PC-3 (cell line): Measurements from ENCODE around the gene MX1. TPM values are rescaled to one million over a fixed set of nuclear protein-coding genes. Genes with fewer than 3 reads are reported as not detected.

Source experiments
- ATAC-seq: fragments of 200-7000 bp; cut with Tn5 transposase; 2 replicates; pipeline ENCODE4 v1.9.1; 2020; ENCODE audit warnings: mild to moderate bottlenecking, moderate library complexity
- BruUV-seq: library from RNA; stranded (reverse); fragments of 400-500 nt; replicated peaks from 2 replicates; lab custom pipeline; 2021; lab: Mats Ljungman, UMichigan
- CTCF ChIA-PET: fragments of 300-600 bp; sonication (Branson Sonifier 250); formaldehyde crosslinking; loops from one replicate; lab custom pipeline; 2022; ENCODE audit warnings: antibody characterized with exemption; lab: Charles Lee
- POLR2A ChIA-PET: fragments of 300-600 bp; sonication (Branson Sonifier 250); formaldehyde crosslinking; loops from one replicate; lab custom pipeline; 2022; ENCODE audit warnings: antibody characterized with exemption; ENCODE audit not compliant: unreplicated experiment; lab: Charles Lee
- DNase-seq: peaks from one replicate; pipeline ENCODE4 v3.0.0-alpha.2; 2015
- H2AFZ ChIP-seq: fragments of 300-600 bp; sonication (generic); 2 replicates; pipeline ENCODE4 v1.6.0; 2016; ENCODE audit warnings: antibody characterized with exemption, low read length
- H3F3A ChIP-seq: fragments of 300-600 bp; sonication (generic); one replicate; pipeline ENCODE4 v1.6.0; 2017; ENCODE audit warnings: antibody characterized with exemption, low read length, control low read depth, mild to moderate bottlenecking; ENCODE audit not compliant: unreplicated experiment
- H3K27ac ChIP-seq: fragments of 300-600 bp; sonication (generic); 2 replicates; pipeline ENCODE4 v1.5.1; 2016; ENCODE audit warnings: mild to moderate bottlenecking, low read length
- H3K27me3 ChIP-seq: fragments of 300-600 bp; sonication (generic); 2 replicates; pipeline ENCODE4 v1.6.1; 2016; ENCODE audit warnings: low read length, mixed read lengths
- H3K36me3 ChIP-seq: fragments of 300-600 bp; sonication (generic); 2 replicates; pipeline ENCODE4 v1.6.1; 2016; ENCODE audit warnings: low read depth, mixed run types, low read length, mixed read lengths
- H3K4me1 ChIP-seq: fragments of 300-600 bp; sonication (generic); 2 replicates; pipeline ENCODE4 v1.5.1; 2016; ENCODE audit warnings: low read length; ENCODE audit not compliant: insufficient read depth
- H3K4me2 ChIP-seq: fragments of 300-600 bp; sonication (generic); 2 replicates; pipeline ENCODE4 v1.6.0; 2016; ENCODE audit warnings: low read length
- H3K4me3 ChIP-seq: fragments of 300-600 bp; sonication (generic); 2 replicates; pipeline ENCODE4 v1.5.1; 2016; ENCODE audit warnings: mild to moderate bottlenecking, low read length, mixed read lengths
- H3K79me2 ChIP-seq: fragments of 300-600 bp; sonication (generic); 2 replicates; pipeline ENCODE4 v1.6.1; 2017; ENCODE audit warnings: low read length, mixed read lengths
- H3K9ac ChIP-seq: fragments of 300-600 bp; sonication (generic); 2 replicates; pipeline ENCODE4 v1.6.0; 2016; ENCODE audit warnings: mild to moderate bottlenecking, low read length
- H3K9me2 ChIP-seq: fragments of 300-600 bp; sonication (generic); replicated peaks from 2 replicates; pipeline ENCODE4 v1.6.1; 2016; ENCODE audit warnings: mixed run types, low read length, mixed read lengths
- H3K9me3 ChIP-seq: fragments of 300-600 bp; sonication (generic); 2 replicates; pipeline ENCODE4 v1.6.1; 2016; ENCODE audit warnings: low read length, mixed read lengths
- H4K20me1 ChIP-seq: fragments of 300-600 bp; sonication (generic); 2 replicates; pipeline ENCODE4 v1.6.1; 2016; ENCODE audit warnings: low read length, mixed read lengths
- EZH2 ChIP-seq: fragments of 300-600 bp; sonication (generic); IDR thresholded peaks from one replicate; pipeline ENCODE4 v1.6.1; 2017; ENCODE audit warnings: antibody characterized with exemption, mild to moderate bottlenecking, low read length; ENCODE audit not compliant: unreplicated experiment
- EZH2phosphoT487 ChIP-seq: fragments of 300-600 bp; sonication (generic); IDR thresholded peaks from 2 replicates; pipeline ENCODE4 v1.6.1; 2018; ENCODE audit warnings: mild to moderate bottlenecking, antibody characterized with exemption, low read length, borderline replicate concordance
- intact Hi-C: fragments of 100-400 bp; cut with micrococcal nuclease; formaldehyde crosslinking; loops from 2 replicates; pipeline ENCODE4 v1.9.0; 2023
- total RNA-seq: library from RNA; depleted of rRNA; stranded (reverse); fragments of >200 nt; gene quantifications from 2 replicates; pipeline ENCODE4 v1.2.3, GENCODE V29; 2014
- TF ChIP-seq, protein P1 (sequence below): fragments of 300-600 bp; sonication (generic); conservative IDR thresholded peaks from 2 replicates; pipeline ENCODE4 v1.5.1; 2017; ENCODE audit warnings: antibody characterized with exemption, low read depth, mild to moderate bottlenecking, low read length

MX1 gene
- total RNA-seq, 1 experiment from 2014 or later, result 12.6 TPM

DNA sequence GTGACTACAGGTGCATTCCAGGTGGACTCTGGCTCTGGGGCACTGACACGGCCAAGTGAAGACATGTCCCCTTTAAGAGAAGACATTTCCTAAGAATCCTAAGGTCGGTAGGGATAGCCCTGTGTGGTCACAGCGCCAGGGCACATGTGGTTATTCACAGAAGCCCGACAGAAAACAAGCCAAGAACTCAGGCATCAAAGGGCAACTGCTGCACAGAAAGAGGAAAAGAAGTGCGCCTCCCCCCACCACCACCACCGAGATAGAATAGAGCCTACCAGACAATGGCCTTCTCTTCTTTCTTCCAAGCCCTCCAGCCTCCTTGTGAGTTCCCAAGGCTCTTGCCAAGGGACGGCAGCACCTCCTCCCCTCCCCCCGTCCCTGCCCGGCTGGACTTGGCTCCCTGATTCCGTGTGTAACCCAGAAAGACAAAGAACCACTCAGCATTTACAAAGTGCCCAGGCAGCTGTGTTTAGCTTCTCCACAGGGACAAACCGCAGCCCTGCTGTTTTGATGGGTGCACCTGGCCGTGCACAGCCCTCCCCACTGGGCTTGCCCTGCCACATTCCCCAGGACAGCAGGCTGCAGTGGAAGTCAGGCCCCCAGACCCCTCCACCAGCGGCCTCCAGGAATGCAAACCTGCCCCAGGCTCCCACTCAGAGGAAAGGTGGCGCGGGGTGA lies 51.7 kb downstream of the MX1 start:
- no peak for ATAC-seq
- CTCF ChIA-PET, result no interaction called here
- intact Hi-C loops, result no loop called here
- H3K9me3 ChIP-seq, result no peaks in the 10 kb centered on the region
- H3K79me2 ChIP-seq, result no peaks in the 10 kb centered on the region
- H3K9ac ChIP-seq, result no peak overlapping the region
- H2AFZ ChIP-seq, result no peak overlapping the region
- H3K4me1 ChIP-seq, result peaks cover 7% of the 10 kb centered on the region
- POLR2A ChIA-PET, result no interaction called here
- H3K9me2 ChIP-seq, result no peaks in the 10 kb centered on the region
- no peak for TF ChIP-seq EZH2
- TF ChIP-seq, protein P1, sequence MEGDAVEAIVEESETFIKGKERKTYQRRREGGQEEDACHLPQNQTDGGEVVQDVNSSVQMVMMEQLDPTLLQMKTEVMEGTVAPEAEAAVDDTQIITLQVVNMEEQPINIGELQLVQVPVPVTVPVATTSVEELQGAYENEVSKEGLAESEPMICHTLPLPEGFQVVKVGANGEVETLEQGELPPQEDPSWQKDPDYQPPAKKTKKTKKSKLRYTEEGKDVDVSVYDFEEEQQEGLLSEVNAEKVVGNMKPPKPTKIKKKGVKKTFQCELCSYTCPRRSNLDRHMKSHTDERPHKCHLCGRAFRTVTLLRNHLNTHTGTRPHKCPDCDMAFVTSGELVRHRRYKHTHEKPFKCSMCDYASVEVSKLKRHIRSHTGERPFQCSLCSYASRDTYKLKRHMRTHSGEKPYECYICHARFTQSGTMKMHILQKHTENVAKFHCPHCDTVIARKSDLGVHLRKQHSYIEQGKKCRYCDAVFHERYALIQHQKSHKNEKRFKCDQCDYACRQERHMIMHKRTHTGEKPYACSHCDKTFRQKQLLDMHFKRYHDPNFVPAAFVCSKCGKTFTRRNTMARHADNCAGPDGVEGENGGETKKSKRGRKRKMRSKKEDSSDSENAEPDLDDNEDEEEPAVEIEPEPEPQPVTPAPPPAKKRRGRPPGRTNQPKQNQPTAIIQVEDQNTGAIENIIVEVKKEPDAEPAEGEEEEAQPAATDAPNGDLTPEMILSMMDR, result no peak
- no peak for TF ChIP-seq EZH2phosphoT487
- H4K20me1 ChIP-seq, result no peaks in the 10 kb centered on the region
- no peak overlapping the region for H3K27ac ChIP-seq
- H3K27me3 ChIP-seq, result no peaks in the 10 kb centered on the region
- BruUV-seq, result no TSS peak
- no peak for DNase-seq
- H3K4me2 ChIP-seq, result no peak overlapping the region
- no peak overlapping the region for H3K4me3 ChIP-seq
- H3F3A ChIP-seq, result no peaks in the 10 kb centered on the region
- no peaks in the 10 kb centered on the region for H3K36me3 ChIP-seq

DNA sequence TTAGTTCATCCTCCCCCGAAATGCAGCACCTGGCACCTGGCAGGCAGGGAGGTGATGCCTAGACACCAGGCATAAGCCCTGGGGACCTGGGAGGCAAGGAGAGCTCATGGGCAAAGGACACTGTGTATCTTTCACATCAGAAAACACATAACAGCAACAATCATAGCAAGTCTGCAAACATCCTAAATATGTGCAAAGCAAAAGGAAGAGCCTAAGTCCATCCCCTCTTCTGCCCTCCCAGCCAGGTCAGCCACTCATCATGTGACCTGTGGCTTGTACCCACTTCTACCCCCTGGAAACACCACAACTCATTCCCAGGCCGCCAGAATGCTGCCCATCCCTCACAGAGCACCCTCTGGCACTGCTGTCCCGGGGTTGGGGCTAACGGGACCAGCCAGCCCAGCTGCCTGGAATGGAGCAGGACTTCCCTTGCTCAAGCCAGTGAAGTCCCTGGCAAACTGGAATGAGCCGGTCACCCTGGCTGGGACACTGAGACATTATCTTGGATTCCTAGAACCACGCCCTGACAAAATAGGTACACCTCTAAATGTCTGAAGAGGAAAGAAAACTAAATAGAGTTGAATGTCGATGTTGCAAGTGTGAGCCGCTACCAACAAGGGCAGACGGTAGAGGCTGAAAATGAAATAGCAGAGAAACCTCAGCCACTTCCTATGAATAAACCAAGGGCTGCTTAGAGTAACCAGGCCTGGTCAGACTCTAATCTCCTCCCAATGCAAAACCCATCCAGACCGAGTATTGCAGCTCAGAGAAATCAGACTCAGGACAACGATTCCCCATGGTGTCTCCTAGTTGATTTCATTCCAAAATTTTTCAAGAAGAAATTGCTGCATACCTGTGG lies 52.5 kb downstream of the MX1 start:
- DNase-seq, result no peak

More for the DNA sequence above, 52.5 kb downstream of the MX1 start:
- H3K27ac ChIP-seq, result no peak overlapping the region
- H3K9me2 ChIP-seq, result no peaks in the 10 kb centered on the region
- no TSS peak for BruUV-seq
- no peaks in the 10 kb centered on the region for H4K20me1 ChIP-seq
- H3K27me3 ChIP-seq, result no peaks in the 10 kb centered on the region
- H3K79me2 ChIP-seq, result no peaks in the 10 kb centered on the region
- no peak overlapping the region for H3K4me2 ChIP-seq
- POLR2A ChIA-PET, result no interaction called here
- intact Hi-C loops, result no loop called here
- no peaks in the 10 kb centered on the region for H3K36me3 ChIP-seq
- H3F3A ChIP-seq, result no peaks in the 10 kb centered on the region
- TF ChIP-seq, protein P1, result no peak
- TF ChIP-seq EZH2phosphoT487 (no peak), EZH2 (no peak)
- CTCF ChIA-PET, result no interaction called here
- no peak overlapping the region for H2AFZ ChIP-seq
- no peaks in the 10 kb centered on the region for H3K9me3 ChIP-seq
- peaks cover 7% of the 10 kb centered on the region for H3K4me1 ChIP-seq
- no peak for ATAC-seq
- H3K4me3 ChIP-seq, result no peak overlapping the region
- no peak overlapping the region for H3K9ac ChIP-seq
